NCI-H1436 treated with DMSO at 0.1 percent for 48 hours (cell line): ENCODE measurements around the gene RALGPS1.

ENCODE experiments used
- DNase-seq: peaks from one replicate; lab custom pipeline; 2025; lab: John Stamatoyannopoulos, UW

Gene RALGPS1

GRCh38 chr9:127224178-127224882 is 309.7 kb downstream of the RALGPS1 start:
- peak; percentile 34 for DNase-seq

- peak; percentile 42 for DNase-seq
Observed at GRCh38 chr9:127224883-127225739, 310.5 kb downstream of the RALGPS1 start.

DNA sequence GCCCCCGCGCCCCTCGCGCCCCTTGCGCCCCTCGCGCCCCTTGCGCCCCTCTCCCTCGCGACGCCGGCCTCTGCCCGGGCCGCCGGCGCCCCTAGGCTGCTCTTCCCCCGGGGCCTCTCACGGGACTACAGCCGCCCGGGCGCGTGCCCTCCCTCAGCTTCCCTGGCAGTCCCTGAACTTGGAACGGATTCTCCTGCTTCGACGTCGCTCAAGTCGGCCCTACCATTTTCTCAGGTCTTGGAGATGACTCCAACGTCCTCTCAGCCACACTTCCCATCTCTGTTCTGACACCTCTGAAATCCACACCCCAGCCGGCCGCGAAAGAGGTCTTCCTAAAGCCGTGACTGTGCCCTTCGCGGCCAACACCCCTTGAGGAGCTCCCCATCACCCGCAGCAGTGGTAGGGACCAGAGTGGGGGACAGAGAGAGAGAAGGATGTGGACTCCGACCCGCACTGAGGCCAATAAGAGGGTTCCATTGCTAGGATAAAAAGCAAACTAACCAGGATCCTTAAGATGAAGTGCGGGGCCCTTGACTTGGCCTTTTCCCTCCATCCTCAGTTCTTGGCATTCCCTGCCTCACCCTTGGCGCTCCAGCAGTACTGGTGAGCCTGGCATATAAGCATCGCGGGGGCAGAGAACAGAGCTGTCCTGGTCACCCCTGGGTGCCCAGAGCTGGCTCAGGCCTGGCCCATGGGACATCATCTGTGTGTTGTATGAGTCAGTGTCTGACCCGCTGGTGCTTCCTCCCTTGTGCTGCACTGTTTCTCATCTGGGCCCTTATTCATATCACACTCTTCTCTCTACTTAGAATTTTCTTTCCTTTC is 311.4 kb downstream of the RALGPS1 start:
- no peak for DNase-seq

- no peak for DNase-seq
Observed at GRCh38 chr9:127229691-127230417, 315.3 kb downstream of the RALGPS1 start.

- no peak for DNase-seq
Observed at GRCh38 chr9:127231666-127232065, 317.1 kb downstream of the RALGPS1 start.

GRCh38 chr9:127232833-127233549 is 318.4 kb downstream of the RALGPS1 start:
- no peak for DNase-seq

DNA sequence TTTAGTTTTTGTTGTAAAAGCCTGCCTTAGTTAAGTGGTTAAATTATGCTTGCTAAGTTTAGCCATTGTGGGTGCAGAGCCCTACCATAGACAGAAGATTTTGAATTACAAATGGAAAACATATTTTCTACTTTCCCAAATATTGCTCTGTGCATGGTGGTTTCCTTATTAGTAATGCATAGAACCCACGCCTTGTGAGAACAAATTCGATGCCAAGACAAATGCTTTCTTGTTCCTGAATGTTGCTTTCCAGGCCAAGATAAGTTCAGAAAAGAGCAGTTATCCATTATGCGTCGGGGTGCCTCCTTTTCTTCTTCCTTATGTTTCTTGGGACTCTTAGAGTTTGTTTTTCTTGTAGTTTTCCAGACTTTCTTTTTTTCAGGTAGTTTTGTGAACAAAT is 319.0 kb downstream of the RALGPS1 start:
- DNase-seq = no peak

DNA sequence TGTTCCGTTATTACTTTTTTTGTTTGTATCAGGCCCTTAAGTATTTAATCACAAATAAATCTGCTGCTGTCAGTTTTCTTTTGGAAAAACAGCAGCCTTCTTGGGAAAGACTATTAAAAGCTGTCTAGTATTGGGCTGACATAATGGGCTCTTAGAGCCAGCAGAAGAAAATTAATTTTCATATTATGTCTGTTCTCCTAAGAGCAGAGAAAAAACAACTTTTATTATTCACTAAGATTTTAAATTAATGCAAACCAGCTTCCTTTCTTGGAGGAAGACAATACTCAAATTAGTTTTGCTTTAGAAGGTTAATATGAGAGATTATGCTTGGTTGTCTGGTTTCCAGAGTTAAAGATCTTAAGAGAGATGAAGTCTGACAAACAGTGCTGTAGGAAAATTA is 319.4 kb downstream of the RALGPS1 start:
- DNase-seq = no peak

- DNase-seq = no peak
Observed at GRCh38 chr9:127237801-127238200, 323.2 kb downstream of the RALGPS1 start.

- no peak for DNase-seq
Observed at GRCh38 chr9:127241354-127241753, 326.8 kb downstream of the RALGPS1 start.

GRCh38 chr9:127244609-127245601 is 330.3 kb downstream of the RALGPS1 start:
- DNase-seq = peak; percentile 57

DNA sequence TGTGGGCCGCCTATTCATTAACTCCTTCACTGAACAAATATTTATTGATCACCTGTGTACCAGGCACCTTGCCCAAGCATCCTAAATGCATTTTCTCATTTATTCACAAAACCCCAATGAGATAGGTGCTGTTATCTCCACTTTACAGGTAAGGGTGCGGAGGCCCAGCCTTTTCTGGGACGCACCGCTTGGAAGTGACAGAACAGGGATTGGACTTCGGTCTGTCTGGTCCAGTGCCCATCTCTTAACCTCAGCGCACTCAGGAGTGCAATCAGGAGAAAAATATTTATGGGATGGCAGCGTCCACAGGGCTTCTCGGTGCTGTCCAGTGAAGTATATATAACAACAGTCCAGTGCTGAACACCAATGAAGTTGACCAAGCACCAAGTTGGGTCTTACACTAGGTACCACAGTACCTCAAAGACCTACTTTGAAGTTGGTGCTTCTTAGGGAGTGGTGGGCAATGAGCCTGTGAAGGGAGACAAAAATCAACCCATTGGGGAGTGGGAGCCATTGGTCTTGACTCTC is 331.1 kb downstream of the RALGPS1 start:
- DNase-seq = no peak

- no peak for DNase-seq
Observed at GRCh38 chr9:127248241-127248640, 333.7 kb downstream of the RALGPS1 start.

DNA sequence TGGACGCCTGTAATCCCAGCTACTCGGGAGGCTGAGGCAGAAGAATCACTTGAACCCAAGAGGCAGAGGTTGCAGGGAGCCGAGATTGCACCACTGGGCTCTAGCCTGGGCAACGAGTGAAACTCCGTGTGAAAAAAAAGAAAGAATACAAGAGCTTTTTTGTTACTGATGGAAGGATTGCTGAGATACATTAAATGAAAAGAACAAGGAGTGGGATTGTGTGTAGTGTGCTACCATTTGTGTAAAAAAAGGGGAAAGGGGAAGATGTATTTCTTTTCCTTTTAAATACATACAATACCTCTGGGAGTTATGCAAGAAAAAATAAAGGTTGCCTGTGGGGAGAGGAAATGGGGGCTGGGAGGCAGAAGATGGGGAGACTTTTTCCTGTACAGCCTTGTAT is 335.3 kb downstream of the RALGPS1 start:
- no peak for DNase-seq

- DNase-seq = no peak
Observed at GRCh38 chr9:127250896-127251391, 336.4 kb downstream of the RALGPS1 start.

- DNase-seq = no peak
Observed at GRCh38 chr9:127252410-127253318, 338.1 kb downstream of the RALGPS1 start.

GRCh38 chr9:127253446-127253845 is 338.9 kb downstream of the RALGPS1 start:
- no peak for DNase-seq

DNA sequence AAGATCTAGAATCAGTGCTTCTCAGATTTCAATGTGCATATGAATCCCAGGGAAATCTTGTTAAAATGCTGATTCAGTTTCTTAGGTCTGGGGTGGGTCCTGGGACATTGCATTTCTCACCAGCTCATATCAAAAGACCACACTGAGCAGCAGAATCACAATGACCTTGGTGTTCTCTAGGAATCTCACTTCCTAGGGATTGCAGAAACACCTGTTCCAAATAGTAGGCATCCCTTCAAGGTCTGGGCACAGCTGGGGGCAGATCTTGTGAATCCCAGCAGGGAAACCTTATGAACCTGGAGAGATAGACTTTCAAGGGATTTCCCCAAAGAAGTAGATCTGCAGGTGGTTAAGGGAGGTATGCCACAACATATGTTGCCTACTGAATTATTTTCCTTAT is 341.1 kb downstream of the RALGPS1 start:
- no peak for DNase-seq
